Mucosa of descending colon (tissue), 3 donors: Measurements from ENCODE around the gene PLOD3. TPM values are rescaled to one million over a fixed set of nuclear protein-coding genes. Genes with fewer than 3 reads are reported as not detected.
A peak's percentile ranks its signal among the peaks of the same experiment; 100 is the strongest.

Experiments
- ATAC-seq: fragments of 200-7000 bp; cut with Tn5 transposase; one replicate; pipeline ENCODE4 v1.9.1; 2020; ENCODE audit warnings: mild to moderate bottlenecking, moderate library complexity
- DNase-seq, 3 donors: peaks; one replicate each; pipeline ENCODE4 v3.0.0-alpha.2; 2020
- H3K36me3 ChIP-seq: fragments of 200-600 bp; one replicate; pipeline ENCODE4 v1.8.0; 2021; ENCODE audit warnings: low read depth, mild to moderate bottlenecking
- H3K4me1 ChIP-seq: fragments of 200-600 bp; one replicate; pipeline ENCODE4 v1.8.0; 2021; ENCODE audit warnings: low read depth, mild to moderate bottlenecking
- H3K4me3 ChIP-seq: fragments of 200-600 bp; one replicate; pipeline ENCODE4 v1.8.0; 2021; ENCODE audit warnings: mild to moderate bottlenecking
- H3K9me3 ChIP-seq: fragments of 200-600 bp; one replicate; pipeline ENCODE4 v1.8.0; 2021; ENCODE audit warnings: mild to moderate bottlenecking
- CTCF ChIP-seq: fragments of 200-600 bp; IDR thresholded peaks from one replicate; pipeline ENCODE4 v1.8.0; 2022; ENCODE audit warnings: antibody characterized with exemption, mild to moderate bottlenecking
- intact Hi-C, 2 donors: fragments of 100-400 bp; cut with DNase I in 1 of 2; cut with micrococcal nuclease in 1 of 2; formaldehyde crosslinking; loops; one replicate each; pipeline versions ENCODE4 v1.11.0 to v1.11.1; 2022; cut with DNase I, micrococcal nuclease
- microRNA-seq: library from miRNA; unstranded; fragments of <30 nt; microRNA quantifications from one replicate; pipeline ENCODE4, GENCODE V29; 2019
- total RNA-seq, 3 donors: library from RNA; stranded (reverse); fragmentation: NEBNext Ultra II Directional in 2 of 3; extraction: Animal tissue kit (Norgen Biotek cat#: 25700) in 2 of 3; gene quantifications; one replicate each; pipeline versions ENCODE4 v1.2.1 to v1.2.4, GENCODE V29; 2021 to 2023
- donor health status: DM: no; HTN: no; CAD: no; lungs with moderate emphysema.
- donor health status: DM: no; HTN: no; CAD: no.
- donor health status: DM: no; HTN: yes; CAD: no.

PLOD3 gene
- total RNA-seq, 3 donors from 2014 or later: 72.9 to 91.8 (median 87.2) TPM

- Histone ChIP-seq H3K9me3 (no peaks in the 10 kb centered on the region), H3K36me3 (no peaks in the 10 kb centered on the region), H3K4me1 (peaks cover 32% of the 10 kb centered on the region), H3K4me3 (no peak overlapping the region)
- intact Hi-C loops: loop anchor here in 1 of 2 donors (10.0 kb wide), 1 partner anchor 125 kb away; no protein-coding TSS in a partner anchor
- ATAC-seq (no peak), DNase-seq (no peak)
- no peak for TF ChIP-seq CTCF
Measured at GRCh38 chr7:101159696-101160674, 57.4 kb downstream of the PLOD3 start.

GRCh38 chr7:101156866-101157589 is 60.4 kb downstream of the PLOD3 start:
- TF ChIP-seq CTCF: no peak
- ATAC-seq (peak; percentile 70), DNase-seq (peak in 2 of 3 donors; percentile 70 to 71)

GRCh38 chr7:101156277-101156676 is 61.1 kb downstream of the PLOD3 start:
- Histone ChIP-seq H3K4me1 (peaks cover 9% of the 10 kb centered on the region), H3K36me3 (no peaks in the 10 kb centered on the region), H3K9me3 (no peaks in the 10 kb centered on the region), H3K4me3 (no peak overlapping the region)
- DNase-seq: no peak
- ATAC-seq: no peak
- no peak for TF ChIP-seq CTCF
- intact Hi-C loops: loop anchor here in 1 of 2 donors (10.0 kb wide), 1 partner anchor 129 kb away; no protein-coding TSS in a partner anchor

More at GRCh38 chr7:101156866-101157589, 60.4 kb downstream of the PLOD3 start:
- peaks cover 9% of the 10 kb centered on the region for H3K4me1 ChIP-seq
- no peak overlapping the region for H3K4me3 ChIP-seq
- H3K9me3 ChIP-seq: no peaks in the 10 kb centered on the region
- H3K36me3 ChIP-seq: no peaks in the 10 kb centered on the region
- intact Hi-C loops: loop anchor here in 1 of 2 donors (10.0 kb wide), 1 partner anchor 128 kb away; no protein-coding TSS in a partner anchor

Small RNA genes lying within 50 kb of the gene (microRNA-seq; reads per million reads assigned to microRNA genes)
- gene MIR4653: not detected

Other genes with a start within 250 kb of the PLOD3 start
- gene MUC12, start 248.0 kb downstream of the PLOD3 start, total RNA-seq: 100 to 1,000 TPM; 357 to 848 (median 814) TPM
- 10 to 100 TPM; 12.4 to 28.4 (median 22.2) TPM for gene MUC17, start 197.5 kb downstream of the PLOD3 start, total RNA-seq
- 10 to 100 TPM; 47.9 to 55.3 (median 53.9) TPM for gene TRIM56, start 132.1 kb downstream of the PLOD3 start, total RNA-seq
- gene SERPINE1, start 90.5 kb downstream of the PLOD3 start, total RNA-seq: 1 to 10 TPM in 2 of 3 donors, under 1 TPM in 1; 0.55 to 2.9 (median 1.6) TPM
- 10 to 100 TPM; 32.3 to 83.6 (median 63.9) TPM for gene AP1S1, start 63.1 kb downstream of the PLOD3 start, total RNA-seq
- gene VGF, start 52.0 kb downstream of the PLOD3 start, total RNA-seq: under 1 TPM; 0.38 to 0.84 (median 0.46) TPM
- not detected for gene NAT16, start 37.3 kb downstream of the PLOD3 start, total RNA-seq
- gene MOGAT3, start 16.5 kb downstream of the PLOD3 start, total RNA-seq: 10 to 100 TPM; 27.9 to 66.2 (median 58.3) TPM
- gene ZNHIT1, start 584 bp upstream of the PLOD3 start, total RNA-seq: 10 to 100 TPM; 58.7 to 97.0 (median 79.0) TPM
- 10 to 100 TPM; 14.6 to 23.7 (median 15.9) TPM for gene CLDN15, start 20.2 kb upstream of the PLOD3 start, total RNA-seq
- gene FIS1, start 27.5 kb upstream of the PLOD3 start, total RNA-seq: 100 to 1,000 TPM; 131 to 168 (median 134) TPM
- 10 to 100 TPM in 1 of 3 donors, 1 to 10 TPM in 2; 5.0 to 23.5 (median 5.5) TPM for gene IFT22, start 104.2 kb upstream of the PLOD3 start, total RNA-seq
- gene COL26A1, start 145.3 kb upstream of the PLOD3 start, total RNA-seq: not detected